Ovary (tissue), 3 donors: ENCODE data around the gene LBH.

Experiments used
- POLR2A ChIP-seq: fragments of 450-650 bp; IDR thresholded peaks from one replicate; pipeline ENCODE4 v1.6.1; 2017; ENCODE audit warnings: antibody characterized with exemption, mild to moderate bottlenecking, moderate library complexity
- TF ChIP-seq, protein P1 (sequence below), 3 donors: fragments of 450-650 bp in 2 of 3; fragments of 200-600 bp in 1 of 3; IDR thresholded peaks; one replicate each; pipeline versions ENCODE4 v1.5.1 to v1.8.0; 2016 to 2022; ENCODE audit warnings: antibody characterized with exemption in 3 of 3, mild to moderate bottlenecking in 1 of 3
- donor health status: DM: no; HTN: no; CAD: no.

DNA sequence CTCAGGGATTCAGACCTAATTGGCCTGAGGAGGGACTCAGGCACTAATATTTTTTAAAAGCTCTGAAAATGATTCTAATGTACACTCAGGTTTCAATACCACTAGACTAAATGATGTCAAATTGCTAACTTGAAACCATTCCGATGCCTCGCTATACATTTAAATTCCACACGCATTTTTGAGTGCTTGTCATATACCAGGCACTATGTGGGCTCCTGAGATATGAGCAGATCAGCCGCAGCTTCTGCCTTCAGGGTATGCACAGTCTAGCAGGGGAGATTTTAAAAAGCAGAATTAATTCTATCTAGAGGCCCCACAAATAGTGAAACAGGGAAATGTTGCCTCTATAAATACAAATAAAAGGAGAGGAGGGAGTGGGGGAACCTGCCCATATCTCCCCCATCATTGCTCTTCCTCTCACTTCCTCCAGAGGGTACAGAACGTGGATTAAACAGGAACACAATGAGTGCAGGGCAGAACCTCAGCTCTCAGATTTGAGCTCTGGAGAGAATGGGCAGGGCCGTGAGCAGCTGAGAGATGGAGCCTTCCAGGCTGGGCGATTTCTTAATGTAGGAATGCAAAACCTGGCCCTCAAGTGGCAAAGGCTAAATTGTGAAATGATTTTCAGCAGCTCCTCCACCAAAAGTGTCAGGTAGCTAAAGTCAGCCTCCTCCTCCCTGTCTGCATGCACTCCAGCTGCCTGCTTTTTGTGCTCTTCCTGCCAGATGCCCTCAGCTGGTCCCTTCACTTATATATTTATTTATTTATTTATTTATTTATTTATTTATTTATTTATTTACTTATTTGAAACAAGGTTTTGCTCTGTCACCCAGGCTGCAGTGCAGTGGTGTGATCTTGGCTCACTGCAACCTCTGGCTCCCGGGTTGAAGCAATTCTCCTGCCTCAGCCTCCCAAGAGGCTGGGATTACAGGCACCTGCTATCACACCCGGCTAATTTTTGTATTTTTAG, 24.6 kb upstream of the LBH start:
- TF ChIP-seq POLR2A, result no peak
- TF ChIP-seq, protein P1, sequence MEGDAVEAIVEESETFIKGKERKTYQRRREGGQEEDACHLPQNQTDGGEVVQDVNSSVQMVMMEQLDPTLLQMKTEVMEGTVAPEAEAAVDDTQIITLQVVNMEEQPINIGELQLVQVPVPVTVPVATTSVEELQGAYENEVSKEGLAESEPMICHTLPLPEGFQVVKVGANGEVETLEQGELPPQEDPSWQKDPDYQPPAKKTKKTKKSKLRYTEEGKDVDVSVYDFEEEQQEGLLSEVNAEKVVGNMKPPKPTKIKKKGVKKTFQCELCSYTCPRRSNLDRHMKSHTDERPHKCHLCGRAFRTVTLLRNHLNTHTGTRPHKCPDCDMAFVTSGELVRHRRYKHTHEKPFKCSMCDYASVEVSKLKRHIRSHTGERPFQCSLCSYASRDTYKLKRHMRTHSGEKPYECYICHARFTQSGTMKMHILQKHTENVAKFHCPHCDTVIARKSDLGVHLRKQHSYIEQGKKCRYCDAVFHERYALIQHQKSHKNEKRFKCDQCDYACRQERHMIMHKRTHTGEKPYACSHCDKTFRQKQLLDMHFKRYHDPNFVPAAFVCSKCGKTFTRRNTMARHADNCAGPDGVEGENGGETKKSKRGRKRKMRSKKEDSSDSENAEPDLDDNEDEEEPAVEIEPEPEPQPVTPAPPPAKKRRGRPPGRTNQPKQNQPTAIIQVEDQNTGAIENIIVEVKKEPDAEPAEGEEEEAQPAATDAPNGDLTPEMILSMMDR (IDR thresholded peaks at IDR 0.05), result no peak
